ENCODE results near the gene TSPAN5. TPM values are rescaled to one million over a fixed set of nuclear protein-coding genes. Genes with fewer than 3 reads are reported as not detected.

Gene TSPAN5
- total and polyA plus RNA-seq, 8 donors = 1.6 to 90.2 (median 8.5) TPM

GRCh38 chr4:98700656-98701055, 42.2 kb upstream of the TSPAN5 start:
- WGBS, 5 donors = 83 to 93% (median 89%) methylated on average over 3 of the region's 3 CpGs
- intact Hi-C loops (cut with DNase I; ENCODE audit: low total_unique reads) = no loop called here
- Histone ChIP-seq H3K27me3 (no peaks in the 10 kb centered on the region), H3K27ac (no peak overlapping the region), H3K4me3 (no peak overlapping the region), H3K36me3 (no peaks in the 10 kb centered on the region), H3K9me3 (peaks cover 0 to 17% (median 12%) of the 10 kb centered on the region in 4 donors), H3K4me1 (no peaks in the 10 kb centered on the region)
- TF ChIP-seq CTCF (IDR thresholded peaks at IDR 0.05) = no peak
- TF ChIP-seq EP300 (IDR thresholded peaks at IDR 0.05) = no peak
- no peak for TF ChIP-seq POLR2A (IDR thresholded peaks at IDR 0.05)
- TF ChIP-seq POLR2AphosphoS5 (IDR thresholded peaks at IDR 0.05) = no peak
- DNase-seq = no peak

GRCh38 chr4:98694076-98694475, 35.7 kb upstream of the TSPAN5 start:
- TF ChIP-seq POLR2AphosphoS5 (IDR thresholded peaks at IDR 0.05) (no peak), CTCF (IDR thresholded peaks at IDR 0.05) (no peak), POLR2A (IDR thresholded peaks at IDR 0.05) (no peak), EP300 (IDR thresholded peaks at IDR 0.05) (no peak)
- 82 to 90% (median 88%) methylated on average over 10 of the region's 10 CpGs for WGBS, 5 donors
- H3K27me3 ChIP-seq = no peaks in the 10 kb centered on the region
- peaks cover 0 to 1% (median 0%) of the 10 kb centered on the region in 4 donors for H3K4me1 ChIP-seq
- peaks cover 0 to 4% (median 0%) of the 10 kb centered on the region in 4 donors for H3K9me3 ChIP-seq
- H3K36me3 ChIP-seq = no peaks in the 10 kb centered on the region
- no peak for DNase-seq
- no peak overlapping the region for H3K27ac ChIP-seq
- H3K4me3 ChIP-seq = no peak overlapping the region
- intact Hi-C loops (cut with DNase I; ENCODE audit: low total_unique reads) = no loop called here

- intact Hi-C loops (cut with DNase I; ENCODE audit: low total_unique reads) = no loop called here
- 55 to 69% (median 59%) methylated on average over 7 of the region's 7 CpGs for WGBS, 5 donors
- no peaks in the 10 kb centered on the region for H3K27me3 ChIP-seq
- peaks cover 0 to 7% (median 0%) of the 10 kb centered on the region in 4 donors for H3K4me1 ChIP-seq
- H3K4me3 ChIP-seq = no peak overlapping the region
- H3K9me3 ChIP-seq = peaks cover 0 to 2% (median 0%) of the 10 kb centered on the region in 4 donors
- no peaks in the 10 kb centered on the region for H3K36me3 ChIP-seq
- no peak for TF ChIP-seq POLR2A (IDR thresholded peaks at IDR 0.05)
- TF ChIP-seq POLR2AphosphoS5 (IDR thresholded peaks at IDR 0.05) = no peak
- no peak for TF ChIP-seq EP300 (IDR thresholded peaks at IDR 0.05)
- no peak for TF ChIP-seq CTCF (IDR thresholded peaks at IDR 0.05)
- no peak overlapping the region for H3K27ac ChIP-seq
- no peak for DNase-seq
These were observed 34.0 kb upstream of the TSPAN5 start for GRCh38 chr4:98692411-98692810.

GRCh38 chr4:98691588-98691987, 33.2 kb upstream of the TSPAN5 start:
- no peaks in the 10 kb centered on the region for H3K27me3 ChIP-seq
- DNase-seq = no peak
- no peaks in the 10 kb centered on the region for H3K36me3 ChIP-seq
- no peak overlapping the region for H3K4me3 ChIP-seq
- H3K4me1 ChIP-seq = peaks cover 0 to 7% (median 0%) of the 10 kb centered on the region in 4 donors
- intact Hi-C loops (cut with DNase I; ENCODE audit: low total_unique reads) = no loop called here
- WGBS, 5 donors = 74 to 85% (median 80%) methylated on average over 4 of the region's 4 CpGs
- H3K9me3 ChIP-seq = no peaks in the 10 kb centered on the region
- TF ChIP-seq POLR2AphosphoS5 (IDR thresholded peaks at IDR 0.05) = no peak
- TF ChIP-seq CTCF (IDR thresholded peaks at IDR 0.05) = no peak
- H3K27ac ChIP-seq = no peak overlapping the region

Data from stomach (tissue), 9 donors.